ENCODE measurements around the gene INPP5A.

DNA sequence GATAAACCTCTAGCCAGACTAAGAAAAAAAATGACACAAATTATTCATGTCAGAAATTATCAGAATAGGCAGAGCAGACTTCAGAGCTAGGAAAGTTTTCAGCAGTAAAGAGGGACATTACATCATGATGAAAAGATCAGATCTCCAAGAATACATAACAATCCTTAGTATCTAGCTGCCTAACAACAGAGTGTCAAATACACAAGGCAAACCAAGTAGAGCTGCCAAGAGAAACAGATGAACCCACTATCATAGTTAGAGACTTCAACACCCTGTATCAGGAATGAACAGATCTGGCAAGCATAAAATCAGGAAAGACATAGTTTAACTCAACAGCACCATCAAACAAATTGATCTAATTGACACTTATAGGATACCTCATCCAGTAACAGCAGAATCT, 156.1 kb downstream of the INPP5A start:
- no peak for TF ChIP-seq POLR2A (IDR thresholded peaks at IDR 0.05; ENCODE audit: low read length)
- no peak for TF ChIP-seq GATA1 (IDR thresholded peaks at IDR 0.05; ENCODE audit: low read depth, low read length)

All from erythroblast (primary cell).